ENCODE results near the gene SMO. TPM values are rescaled to one million over a fixed set of nuclear protein-coding genes. Genes with fewer than 3 reads are reported as not detected.

SMO gene
- total and polyA plus RNA-seq, 2 donors (not counting 1 experiment from before 2014, with no cell fraction given): 0.39 to 1.4 TPM

GRCh38 chr7:129146237-129146979, 42.0 kb upstream of the SMO start:
- ChIA-PET POLR2A (interaction anchor here (0.9 to 3.5 kb wide), 4 partner anchors 10 to 20 kb away, joined by 3 to 25 read pairs (median 6); no protein-coding TSS in a partner anchor), CTCF (interaction anchor here (0.5 to 8.9 kb wide), 15 partner anchors 10 to 917 kb away, joined by 3 to 168 read pairs (median 5); partner anchors contain the start of gene TNPO3)
- H3K27ac ChIP-seq (ENCODE audit: low read length in 2 of 2): peak overlapping the region; percentile 81 to 97
- H3K79me2 ChIP-seq (ENCODE audit: control insufficient read depth, insufficient read depth, low read length): peaks cover 78% of the 10 kb centered on the region
- 22% methylated on average over 5 of the region's 8 CpGs for WGBS (ENCODE audit: insufficient coverage)
- H3K4me1 Mint-ChIP-seq: peaks cover 73% of the 10 kb centered on the region
- ATAC-seq (ENCODE audit: low read depth) (peak; percentile 65), DNase-seq (peak; percentile 84)
- H3K27me3 Mint-ChIP-seq: no peaks in the 10 kb centered on the region
- peak overlapping the region; percentile 95 for H3K9ac ChIP-seq (ENCODE audit: low read length)
- H3K4me1 ChIP-seq (ENCODE audit: control insufficient read depth in 2 of 2, insufficient read depth in 2 of 2, low read length in 2 of 2): peaks cover 57 to 63% of the 10 kb centered on the region in 2 donors
- H3K4me2 ChIP-seq (replicated peaks; ENCODE audit: low read depth, low read length, poor library complexity, severe bottlenecking): peak overlapping the region; percentile 79
- peaks cover 0 to 23% of the 10 kb centered on the region in 2 experiments for H3K36me3 ChIP-seq (replicated peaks in 1 of 2; ENCODE audit: control extremely low read depth in 1 of 2, control insufficient read depth in 1 of 2, extremely low read depth in 1 of 2, insufficient read depth in 2 of 2, low read length in 1 of 2)
- H3K4me3 ChIP-seq (ENCODE audit: control extremely low read depth in 1 of 5, extremely low read depth in 1 of 5, insufficient read depth in 1 of 5, low read depth in 2 of 5, low read length in 4 of 5): peak overlapping the region in 4 of 5 experiments; percentile 86 to 100 (median 92)
- no peaks in the 10 kb centered on the region for H3K9me3 ChIP-seq (ENCODE audit: control extremely low read depth in 1 of 3, control insufficient read depth in 2 of 3, insufficient read depth in 1 of 3, low read length in 2 of 3)
- no peaks in the 10 kb centered on the region for H3K27me3 ChIP-seq (replicated peaks in 1 of 4; ENCODE audit: control extremely low read depth in 1 of 4, control insufficient read depth in 3 of 4, insufficient read depth in 4 of 4, low read length in 3 of 4)
- TF ChIP-seq EZH2 (IDR thresholded peaks at IDR 0.05; ENCODE audit: borderline replicate concordance, insufficient read depth, low read depth, low read length, poor library complexity, severe bottlenecking): no peak
- TF ChIP-seq CTCF (IDR thresholded peaks at IDR 0.05): no peak
- H2AFZ ChIP-seq (ENCODE audit: insufficient read depth, low read depth, low read length, poor library complexity, severe bottlenecking): peak overlapping the region; percentile 2
- peaks cover 37% of the 10 kb centered on the region for H4K20me1 ChIP-seq (ENCODE audit: control insufficient read depth, insufficient read depth, low read length, poor library complexity, severe bottlenecking)
- H3K9me3 Mint-ChIP-seq (ENCODE audit: insufficient read depth): no peaks in the 10 kb centered on the region
- H3K4me3 Mint-ChIP-seq: peak overlapping the region; percentile 93
- intact Hi-C loops (cut with micrococcal nuclease): loop anchor here (1.0 to 2.0 kb wide), 4 partner anchors 9 to 56 kb away; no protein-coding TSS in a partner anchor
- peak overlapping the region; percentile 99 for H3K27ac Mint-ChIP-seq
